NT2/D1 (cell line): Measurements from ENCODE around the gene PRKAG3.

Experiments
- YY1 ChIP-seq: IDR thresholded peaks from 2 replicates; pipeline ENCODE4 v1.6.1; 2011; ENCODE audit not compliant: insufficient read length, insufficient read depth
- ZNF274 ChIP-seq: IDR thresholded peaks from 2 replicates; pipeline ENCODE4 v1.6.1; 2011; ENCODE audit warnings: mild to moderate bottlenecking, low read depth, low read length

- TF ChIP-seq YY1 (no peak), ZNF274 (no peak)
Measured at GRCh38 chr2:218824004-218824403, 7.6 kb downstream of the PRKAG3 start.
